HepG2 (cell line): Measurements from ENCODE around the gene TREML1. TPM values are rescaled to one million over a fixed set of nuclear protein-coding genes. Genes with fewer than 3 reads are reported as not detected.

Source experiments
- ATAC-seq: fragments of 200-7000 bp; cut with Tn5 transposase; 3 replicates; pipeline ENCODE4 v1.9.1; 2020; ENCODE audit warnings: mild to moderate bottlenecking, moderate library complexity
- BruUV-seq: library from RNA; stranded (reverse); fragments of 400-500 nt; replicated peaks from 2 replicates; lab custom pipeline; 2021; lab: Mats Ljungman, UMichigan
- CTCF ChIA-PET: fragments of 300-600 bp; formaldehyde crosslinking; extraction: SDS; loops from one replicate; lab custom pipeline; 2021; ENCODE audit warnings: low total read pairs, inconsistent platforms, low intra/inter-chr PET ratio; lab: Yijun Ruan, JAX
- POLR2A ChIA-PET: fragments of 350-600 bp; sonication (Branson Sonifier 250); formaldehyde crosslinking; loops from one replicate; lab custom pipeline; 2020; ENCODE audit warnings: antibody characterized with exemption, inconsistent platforms; lab: Yijun Ruan, JAX
- DNase-seq: peaks from one replicate; pipeline ENCODE4 v3.0.0-alpha.2; 2015; ENCODE audit warnings: low spot score
- FAIRE-seq: peaks from 3 replicates; lab custom pipeline; 2011; peaks lifted over from hg19 to GRCh38; lab: Jason Lieb, UNC
- H2AFZ ChIP-seq: one replicate; pipeline ENCODE4 v1.6.1; 2011; ENCODE audit warnings: low read length, inconsistent platforms
- H3K27ac ChIP-seq: fragments of 300-600 bp; 3 replicates; pipeline ENCODE4 v1.8.0; 2011; ENCODE audit warnings: mixed run types, mild to moderate bottlenecking, mixed read lengths, low read length, inconsistent platforms; ENCODE audit not compliant: insufficient read depth; ENCODE audit errors: extremely low read length
- H3K27me3 ChIP-seq, 2 experiments: fragments of 200-600 bp in 1 of 2; 2 replicates in 1 of 2; 3 replicates in 1 of 2; pipeline versions ENCODE4 v1.6.0 to v1.8.0; 2011; ENCODE audit warnings: low read length in 2 of 2, mild to moderate bottlenecking in 2 of 2, moderate library complexity in 2 of 2, inconsistent platforms in 1 of 2; ENCODE audit not compliant: insufficient read depth in 2 of 2, control insufficient read depth in 1 of 2
- H3K36me3 ChIP-seq, 2 experiments: fragments of 200-600 bp in 1 of 2; replicated peaks in 1 of 2; 2 replicates in 1 of 2; 3 replicates in 1 of 2; pipeline versions ENCODE4 v1.5.1 to v1.8.0; 2011; ENCODE audit warnings: low read length in 2 of 2, inconsistent platforms in 1 of 2; ENCODE audit not compliant: insufficient read depth in 2 of 2, control insufficient read depth in 1 of 2
- H3K4me1 ChIP-seq: 2 replicates; pipeline ENCODE4 v1.5.1; 2012; ENCODE audit warnings: low read length, inconsistent platforms; ENCODE audit not compliant: insufficient read depth
- H3K4me2 ChIP-seq: 2 replicates; pipeline ENCODE4 v1.6.0; 2011; ENCODE audit warnings: low read depth, low read length, inconsistent platforms
- H3K4me3 ChIP-seq, 3 experiments: fragments of 200-600 bp in 1 of 3; sonication (generic), shearing (Covaris generic) in 1 of 3; replicated peaks in 1 of 3; 2 replicates each; pipeline ENCODE4 v1.5.1; 2011 to 2016; ENCODE audit warnings: low read length in 3 of 3, inconsistent platforms in 2 of 3, low read depth in 2 of 3, mild to moderate bottlenecking in 2 of 3, control low read depth in 1 of 3, mixed read lengths in 1 of 3; ENCODE audit not compliant: insufficient read depth in 1 of 3
- H3K79me2 ChIP-seq: one replicate; pipeline ENCODE4 v1.6.1; 2011; ENCODE audit warnings: low read length, inconsistent platforms; ENCODE audit not compliant: insufficient read depth
- H3K9ac ChIP-seq: 2 replicates; pipeline ENCODE4 v1.6.0; 2011; ENCODE audit warnings: mild to moderate bottlenecking, low read depth, low read length, inconsistent platforms; ENCODE audit not compliant: insufficient read depth
- H3K9me3 ChIP-seq: 2 replicates; pipeline ENCODE4 v1.5.1; 2012; ENCODE audit warnings: mild to moderate bottlenecking, low read length
- H4K20me1 ChIP-seq: 2 replicates; pipeline ENCODE4 v1.6.0; 2011; ENCODE audit warnings: inconsistent platforms, mild to moderate bottlenecking, low read length, moderate library complexity; ENCODE audit not compliant: insufficient read depth
- ATF7 ChIP-seq, 2 experiments: fragments of 450-650 bp in 1 of 2; sonication (generic) in 1 of 2; formaldehyde crosslinking in 1 of 2; IDR thresholded peaks; 2 replicates each; pipeline versions ENCODE4 v1.4.0 to v1.6.1; 2016 to 2020; ENCODE audit warnings: antibody characterized with exemption in 1 of 2, mild to moderate bottlenecking in 1 of 2, missing genetic modification reagents in 1 of 2
- CENPT ChIP-seq: sonication (generic); formaldehyde crosslinking; IDR thresholded peaks from 2 replicates; pipeline ENCODE4 v1.8.0; 2022; ENCODE audit warnings: low read depth, mild to moderate bottlenecking, moderate library complexity, missing genetic modification reagents
- HNRNPH1 ChIP-seq: fragments of 200-400 bp; formaldehyde crosslinking; optimal IDR thresholded peaks from 2 replicates; pipeline ENCODE3; 2017; ENCODE audit warnings: mild to moderate bottlenecking, low read depth, low read length
- SP140L ChIP-seq: sonication (generic); formaldehyde crosslinking; IDR thresholded peaks from 2 replicates; pipeline ENCODE4 v1.4.0; 2020; ENCODE audit warnings: missing genetic modification reagents, borderline replicate concordance
- UBTF ChIP-seq: sonication (generic); formaldehyde crosslinking; IDR thresholded peaks from 2 replicates; pipeline ENCODE4 v1.4.0; 2020; ENCODE audit warnings: mild to moderate bottlenecking, missing genetic modification reagents
- ZNF263 ChIP-seq: sonication (generic); formaldehyde crosslinking; IDR thresholded peaks from 2 replicates; pipeline ENCODE4 v1.4.0; 2020; ENCODE audit warnings: missing genetic modification reagents
- ZNF569 ChIP-seq: sonication (generic); formaldehyde crosslinking; IDR thresholded peaks from 2 replicates; pipeline ENCODE4 v1.5.0; 2020; ENCODE audit warnings: mild to moderate bottlenecking, missing genetic modification reagents, moderate library complexity, borderline replicate concordance
- ZNF629 ChIP-seq: sonication (generic); formaldehyde crosslinking; conservative IDR thresholded peaks from 2 replicates; pipeline ENCODE4 v1.5.0; 2020; ENCODE audit warnings: missing genetic modification reagents
- WGBS: methylation state at CpG from one replicate; pipeline ENCODE4 v1.1.6; 2017; ENCODE audit warnings: low lambda C conversion rate; 5-methylcytosine and 5-hydroxymethylcytosine counted together
- in situ Hi-C: cut with HindIII; loops from 2 replicates; pipeline ENCODE4 v1.10.0; 2017; ENCODE audit warnings: low pct_unique_long_range_greater_than_20kb; ENCODE audit not compliant: extremely low pct_ligation_motif_present
- intact Hi-C: fragments of 100-400 bp; cut with micrococcal nuclease; formaldehyde crosslinking; loops from one replicate; pipeline ENCODE4 v1.10.0; 2022; ENCODE audit not compliant: unreplicated experiment
- polyA plus RNA-seq, 8 experiments: library from polyadenylated mRNA; depleted of rRNA in 3 of 8; stranded (reverse) in 7 of 8; unstranded in 1 of 8; fragments of >200 nt; fragmentation: Illumina TruSeq in 4 of 8; extraction: Trizol in 4 of 8; gene quantifications; 2 replicates each; pipeline versions ENCODE4 v1.2.1 to v1.2.3, GENCODE V29; 2011 to 2016; ENCODE audit warnings: low read depth in 4 of 8, missing spikeins in 1 of 8, mixed read lengths in 1 of 8; ENCODE audit not compliant: insufficient read depth in 1 of 8
- total RNA-seq, 5 experiments: library from RNA; depleted of rRNA; stranded (reverse); fragments of >200 nt; fragmentation: Illumina TruSeq; extraction: Trizol; gene quantifications; 2 replicates each; pipeline ENCODE4 v1.2.3, GENCODE V29; 2016; ENCODE audit warnings: low read depth in 1 of 5
- TF ChIP-seq, protein P1 (sequence below): sonication (generic); formaldehyde crosslinking; IDR thresholded peaks from 2 replicates; pipeline ENCODE4 v1.4.0; 2020; ENCODE audit warnings: missing genetic modification reagents, borderline replicate concordance

TREML1 gene
- total and polyA plus RNA-seq, 2 of the 13 experiments (the other 11 are each of a cell fraction or from before 2014, with no cell fraction given), result not detected

GRCh38 chr6:41176189-41176588 lies 22.0 kb upstream of the TREML1 start (continued):
- TF ChIP-seq UBTF (CRISPR knock-in tag), result no peak
- TF ChIP-seq HNRNPH1, result no peak
- TF ChIP-seq, protein P1, sequence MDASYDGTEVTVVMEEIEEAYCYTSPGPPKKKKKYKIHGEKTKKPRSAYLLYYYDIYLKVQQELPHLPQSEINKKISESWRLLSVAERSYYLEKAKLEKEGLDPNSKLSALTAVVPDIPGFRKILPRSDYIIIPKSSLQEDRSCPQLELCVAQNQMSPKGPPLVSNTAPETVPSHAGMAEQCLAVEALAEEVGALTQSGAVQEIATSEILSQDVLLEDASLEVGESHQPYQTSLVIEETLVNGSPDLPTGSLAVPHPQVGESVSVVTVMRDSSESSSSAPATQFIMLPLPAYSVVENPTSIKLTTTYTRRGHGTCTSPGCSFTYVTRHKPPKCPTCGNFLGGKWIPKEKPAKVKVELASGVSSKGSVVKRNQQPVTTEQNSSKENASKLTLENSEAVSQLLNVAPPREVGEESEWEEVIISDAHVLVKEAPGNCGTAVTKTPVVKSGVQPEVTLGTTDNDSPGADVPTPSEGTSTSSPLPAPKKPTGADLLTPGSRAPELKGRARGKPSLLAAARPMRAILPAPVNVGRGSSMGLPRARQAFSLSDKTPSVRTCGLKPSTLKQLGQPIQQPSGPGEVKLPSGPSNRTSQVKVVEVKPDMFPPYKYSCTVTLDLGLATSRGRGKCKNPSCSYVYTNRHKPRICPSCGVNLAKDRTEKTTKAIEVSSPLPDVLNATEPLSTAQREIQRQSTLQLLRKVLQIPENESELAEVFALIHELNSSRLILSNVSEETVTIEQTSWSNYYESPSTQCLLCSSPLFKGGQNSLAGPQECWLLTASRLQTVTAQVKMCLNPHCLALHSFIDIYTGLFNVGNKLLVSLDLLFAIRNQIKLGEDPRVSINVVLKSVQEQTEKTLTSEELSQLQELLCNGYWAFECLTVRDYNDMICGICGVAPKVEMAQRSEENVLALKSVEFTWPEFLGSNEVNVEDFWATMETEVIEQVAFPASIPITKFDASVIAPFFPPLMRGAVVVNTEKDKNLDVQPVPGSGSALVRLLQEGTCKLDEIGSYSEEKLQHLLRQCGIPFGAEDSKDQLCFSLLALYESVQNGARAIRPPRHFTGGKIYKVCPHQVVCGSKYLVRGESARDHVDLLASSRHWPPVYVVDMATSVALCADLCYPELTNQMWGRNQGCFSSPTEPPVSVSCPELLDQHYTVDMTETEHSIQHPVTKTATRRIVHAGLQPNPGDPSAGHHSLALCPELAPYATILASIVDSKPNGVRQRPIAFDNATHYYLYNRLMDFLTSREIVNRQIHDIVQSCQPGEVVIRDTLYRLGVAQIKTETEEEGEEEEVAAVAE (CRISPR knock-in tag), result no peak

GRCh38 chr6:41175084-41175483 lies 20.9 kb upstream of the TREML1 start:
- Histone ChIP-seq H2AFZ (no peak overlapping the region), H3K36me3 (no peaks in the 10 kb centered on the region), H3K9me3 (no peaks in the 10 kb centered on the region), H3K4me3 (no peak overlapping the region), H3K79me2 (no peaks in the 10 kb centered on the region), H3K4me1 (peaks cover under 1% of the 10 kb centered on the region), H3K9ac (no peak overlapping the region), H3K4me2 (no peak overlapping the region), H3K27ac (no peak overlapping the region), H3K27me3 (no peaks in the 10 kb centered on the region; a peak in 2 of 5 replicates), H4K20me1 (no peaks in the 10 kb centered on the region)
- FAIRE-seq, result no peak
- ATAC-seq, result no peak
- TF ChIP-seq ZNF569 (CRISPR knock-in tag) (no peak), ZNF263 (CRISPR knock-in tag) (no peak), CENPT (CRISPR knock-in tag) (no peak), SP140L (CRISPR knock-in tag) (no peak), ZNF629 (no peak), ATF7 (IDR thresholded peaks at IDR 0.05) (peak; percentile 61), ATF7 (CRISPR knock-in tag; IDR thresholded peaks at IDR 0.05) (no peak)
- no peak for DNase-seq
- ChIA-PET POLR2A (no interaction called here), CTCF (no interaction called here)
- WGBS, result 6% methylated on average over 1 of the region's 1 CpG
- intact Hi-C loops (no loop called here), in situ Hi-C loops (no loop called here)
- BruUV-seq, result no TSS peak
